ENCODE results near the gene PLCH2. TPM values are rescaled to one million over a fixed set of nuclear protein-coding genes. Genes with fewer than 3 reads are reported as not detected.

The PLCH2 gene
- total RNA-seq, 1 donor from 2014 or later = 3.4 TPM

Other genes starting within 250 kb of the PLCH2 start
- gene SKI, start 248.0 kb upstream of the PLCH2 start, total RNA-seq = 38.8 TPM
- 6.7 TPM for gene MORN1, start 84.7 kb upstream of the PLCH2 start, total RNA-seq
- gene RER1, start 84.4 kb upstream of the PLCH2 start, total RNA-seq = 163 TPM
- gene PEX10, start 63.7 kb upstream of the PLCH2 start, total RNA-seq = 10.3 TPM
- 15.4 TPM for gene PANK4, start 50.3 kb downstream of the PLCH2 start, total RNA-seq
- 0.28 TPM for gene HES5, start 54.0 kb downstream of the PLCH2 start, total RNA-seq
- 48.7 TPM for gene TNFRSF14, start 80.1 kb downstream of the PLCH2 start, total RNA-seq
- gene PRXL2B, start 110.5 kb downstream of the PLCH2 start, total RNA-seq = 9.9 TPM
- gene MMEL1, start 156.7 kb downstream of the PLCH2 start, total RNA-seq = not detected

Measured in left lobe of liver (tissue), 1 donor.